Measurements from ENCODE around the gene ABCC12.

The ABCC12 gene

GRCh38 chr16:48133455-48134211, 22.2 kb downstream of the ABCC12 start:
- no peak for DNase-seq (ENCODE audit: extremely low read depth in 1 of 2, low read depth in 1 of 2)

GRCh38 chr16:48132696-48133095, 23.1 kb downstream of the ABCC12 start:
- no peak for DNase-seq (ENCODE audit: extremely low read depth in 1 of 2, low read depth in 1 of 2)

GRCh38 chr16:48131201-48131935, 24.4 kb downstream of the ABCC12 start:
- no peak for DNase-seq (ENCODE audit: extremely low read depth in 1 of 2, low read depth in 1 of 2)

GRCh38 chr16:48129926-48130325, 25.9 kb downstream of the ABCC12 start:
- no peak for DNase-seq (ENCODE audit: extremely low read depth in 1 of 2, low read depth in 1 of 2)

GRCh38 chr16:48128769-48129168, 27.0 kb downstream of the ABCC12 start:
- DNase-seq (ENCODE audit: extremely low read depth in 1 of 2, low read depth in 1 of 2) = no peak

DNA sequence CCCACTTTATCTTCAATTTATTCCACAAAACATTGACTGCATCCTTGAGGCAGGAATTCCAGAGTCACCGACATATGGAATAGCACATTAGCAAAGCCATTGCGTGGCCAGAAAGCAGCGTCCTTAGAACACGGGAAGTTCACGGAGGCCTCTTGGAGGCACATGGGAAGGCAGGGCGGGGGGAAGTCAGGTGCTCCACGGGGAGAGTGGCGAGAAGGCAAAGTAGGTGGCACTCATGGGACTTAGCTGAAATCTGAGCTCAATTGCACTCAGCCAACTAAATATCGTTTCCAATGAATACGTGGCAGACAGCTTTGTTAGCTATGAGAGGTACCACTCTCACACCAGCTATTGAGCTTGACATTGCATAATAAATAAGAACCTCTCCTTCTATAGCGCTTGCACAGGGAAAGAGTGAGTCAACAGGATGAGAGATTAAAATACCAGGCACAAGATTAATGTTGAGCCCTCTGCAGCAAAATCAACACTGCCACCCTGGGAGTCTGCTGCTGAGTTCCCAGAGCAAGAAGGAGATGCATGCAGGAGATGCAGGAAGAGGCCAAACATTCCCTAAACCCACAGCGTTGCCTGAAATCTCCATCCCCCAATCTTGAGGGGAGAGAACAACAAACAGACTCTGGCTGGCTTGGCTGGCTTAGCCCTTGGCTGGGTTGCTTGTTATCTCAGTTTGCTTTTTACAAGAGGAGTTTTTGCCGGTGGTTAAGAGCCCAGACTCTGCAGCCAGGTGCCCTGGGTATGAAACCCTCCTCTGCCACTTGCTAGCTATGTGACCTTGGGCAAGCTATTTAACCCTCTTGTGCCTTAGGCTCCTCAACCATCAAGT, 28.8 kb downstream of the ABCC12 start:
- DNase-seq (ENCODE audit: extremely low read depth in 1 of 2, low read depth in 1 of 2) = no peak

- no peak for DNase-seq (ENCODE audit: extremely low read depth in 1 of 2, low read depth in 1 of 2)
These were observed 29.9 kb downstream of the ABCC12 start for GRCh38 chr16:48125888-48126287.

DNA sequence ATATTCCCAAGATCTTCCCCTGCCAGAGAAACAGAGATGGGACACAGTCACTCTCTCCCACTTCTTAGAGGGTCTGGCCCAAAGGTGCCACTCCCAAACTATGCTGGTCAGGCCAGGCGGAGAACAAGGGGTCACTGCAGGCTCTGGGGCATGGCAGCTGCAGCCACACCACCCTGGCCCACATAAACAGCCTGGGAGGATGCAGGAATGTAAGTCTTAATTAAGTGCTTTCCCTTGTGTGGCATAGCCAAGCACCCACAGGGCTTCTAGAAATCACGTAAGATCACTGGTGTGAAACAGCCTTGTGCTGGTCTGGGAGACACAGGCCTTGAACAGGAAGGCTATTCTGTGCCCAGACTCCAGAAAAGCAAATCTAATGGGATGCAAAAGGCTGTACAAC, 31.5 kb downstream of the ABCC12 start:
- DNase-seq (ENCODE audit: extremely low read depth in 1 of 2, low read depth in 1 of 2) = no peak

DNA sequence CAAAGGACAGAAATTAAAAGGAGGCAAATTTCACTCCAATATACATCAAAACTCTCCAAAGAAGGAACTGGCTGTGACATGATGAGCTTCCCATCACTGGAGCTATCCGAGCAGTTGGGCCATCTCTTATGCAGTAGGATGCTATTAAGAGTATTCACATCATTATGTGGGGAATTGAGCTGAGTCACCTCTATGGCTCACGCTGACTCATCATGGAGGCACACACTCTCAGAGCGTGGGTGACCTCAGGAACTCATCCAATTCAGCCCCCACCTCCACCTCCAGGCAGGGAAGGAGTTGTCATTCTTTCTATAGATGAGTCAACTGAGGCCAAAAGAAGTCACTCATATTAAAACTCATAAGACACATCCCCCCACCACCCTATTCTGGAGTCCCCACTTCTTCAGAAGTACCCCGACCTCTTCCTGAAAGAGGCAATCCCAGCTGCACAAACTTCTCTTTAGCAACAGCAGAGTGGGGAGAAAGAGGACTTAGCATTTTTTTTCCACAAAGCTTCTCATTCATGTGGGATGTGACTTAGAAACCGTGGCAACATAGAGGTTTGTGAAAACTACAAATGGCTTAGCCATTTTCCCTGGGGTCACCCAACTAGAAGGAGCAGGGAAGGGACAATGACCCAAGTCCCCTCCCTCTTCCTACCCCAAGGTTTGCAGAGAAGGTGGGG, 32.5 kb downstream of the ABCC12 start:
- DNase-seq (ENCODE audit: extremely low read depth in 1 of 2, low read depth in 1 of 2) = no peak

DNA sequence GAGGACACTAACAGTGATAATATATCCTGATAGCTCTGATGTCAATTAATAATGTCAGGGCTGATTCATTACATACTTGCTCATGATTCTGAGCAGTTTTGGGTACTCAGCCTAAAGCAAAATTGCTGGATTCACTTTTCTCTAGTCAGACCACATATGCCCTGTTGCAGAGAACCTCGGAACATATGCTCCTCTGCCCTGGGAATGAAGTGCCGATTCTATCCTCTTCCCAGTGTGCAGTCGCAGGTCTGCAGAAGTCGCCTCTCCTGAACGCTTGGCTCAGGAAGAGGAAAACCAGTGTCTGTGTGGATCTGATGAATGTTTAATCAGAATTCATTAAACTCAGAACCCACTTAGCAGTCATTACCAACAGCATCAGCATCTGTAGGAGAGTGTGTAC, 34.5 kb downstream of the ABCC12 start:
- DNase-seq (ENCODE audit: extremely low read depth in 1 of 2, low read depth in 1 of 2) = no peak

GRCh38 chr16:48118841-48119240, 37.0 kb downstream of the ABCC12 start:
- no peak for DNase-seq (ENCODE audit: extremely low read depth in 1 of 2, low read depth in 1 of 2)

DNA sequence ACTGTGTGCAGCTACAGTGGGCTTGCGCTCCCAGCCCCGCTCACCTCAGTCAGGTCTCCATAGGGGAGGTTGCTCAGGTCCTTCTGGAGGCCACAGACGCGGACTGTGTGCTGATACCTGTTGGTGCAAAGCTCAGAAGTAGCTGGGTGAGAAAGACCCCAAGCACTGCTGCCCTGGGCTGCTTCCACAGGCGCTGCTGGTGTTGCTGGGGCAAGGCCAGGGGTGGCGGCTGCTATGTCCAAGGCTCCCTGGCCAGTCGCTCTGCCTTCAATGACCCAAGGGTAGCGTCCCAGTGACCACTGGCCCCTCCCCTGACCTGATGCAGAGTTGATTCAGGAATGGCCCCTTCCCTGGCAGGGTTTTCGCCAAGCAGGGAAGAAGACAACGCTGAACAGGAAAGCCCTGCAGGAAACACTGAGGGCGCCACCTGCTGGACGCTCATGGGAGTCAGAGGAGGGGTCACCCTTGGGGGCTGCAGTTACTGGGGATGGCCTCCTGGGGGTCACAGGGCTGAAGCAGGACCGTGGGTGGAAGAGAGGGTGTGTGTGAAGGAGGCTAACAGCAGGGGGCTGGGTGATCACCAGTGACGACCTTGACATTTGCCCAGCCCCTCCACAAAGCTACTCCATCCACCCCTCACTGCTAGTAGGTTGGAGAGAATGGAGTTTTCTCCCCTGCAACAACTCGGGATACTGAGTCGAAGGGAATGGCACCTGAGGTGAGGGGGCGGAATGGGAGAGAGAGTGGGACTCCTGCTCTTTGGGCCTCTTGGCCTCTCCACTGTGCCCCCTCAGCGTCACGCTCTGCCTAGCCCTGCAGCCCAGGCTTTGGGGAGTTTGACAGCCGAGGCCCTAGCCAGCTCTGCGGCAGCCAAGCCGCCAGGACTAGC, 38.3 kb downstream of the ABCC12 start:
- peak; percentile 3 to 26 for DNase-seq (ENCODE audit: extremely low read depth in 1 of 2, low read depth in 1 of 2)

DNA sequence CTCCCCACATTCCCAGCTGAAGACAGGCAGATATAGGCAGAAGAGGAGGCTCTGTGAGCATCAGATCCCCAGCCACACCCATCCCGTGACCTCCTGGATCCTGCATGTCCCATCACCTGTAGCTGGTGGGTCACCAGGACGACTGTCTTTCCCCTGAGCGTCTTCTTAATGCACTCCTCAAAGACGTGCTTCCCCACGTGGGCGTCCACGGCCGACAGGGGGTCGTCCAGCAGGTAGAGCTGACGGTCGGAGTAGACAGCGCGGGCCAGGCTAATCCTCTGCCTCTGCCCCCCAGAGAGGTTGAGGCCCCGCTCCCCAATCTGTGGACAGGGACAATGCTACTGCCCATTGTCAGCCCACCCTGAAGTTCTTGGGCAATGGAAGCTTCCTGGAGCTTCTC, 40.5 kb downstream of the ABCC12 start:
- DNase-seq (ENCODE audit: extremely low read depth in 1 of 2, low read depth in 1 of 2) = no peak

- DNase-seq (ENCODE audit: extremely low read depth in 1 of 2, low read depth in 1 of 2) = no peak
These were observed 41.4 kb downstream of the ABCC12 start for GRCh38 chr16:48114410-48114809.

DNA sequence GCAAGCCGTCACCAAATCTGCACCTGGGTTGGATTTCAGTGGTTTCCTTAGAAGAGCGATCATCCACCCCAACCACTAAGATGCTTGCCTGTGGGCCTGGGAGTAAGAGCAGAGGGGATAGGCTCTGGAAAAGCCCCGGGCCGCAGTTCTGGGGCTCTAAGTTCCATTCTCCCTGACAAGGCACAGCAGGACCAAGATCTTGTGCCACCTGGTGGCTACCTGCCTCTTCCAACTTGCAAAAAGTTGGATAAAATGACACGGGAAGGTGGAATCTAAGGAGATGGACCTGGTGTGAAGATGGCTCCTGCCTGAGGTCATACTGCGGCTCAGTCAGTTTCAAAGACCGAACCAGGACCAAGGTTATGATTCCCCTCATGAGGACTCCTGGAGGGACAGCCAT, 42.3 kb downstream of the ABCC12 start:
- DNase-seq (ENCODE audit: extremely low read depth in 1 of 2, low read depth in 1 of 2) = no peak

DNA sequence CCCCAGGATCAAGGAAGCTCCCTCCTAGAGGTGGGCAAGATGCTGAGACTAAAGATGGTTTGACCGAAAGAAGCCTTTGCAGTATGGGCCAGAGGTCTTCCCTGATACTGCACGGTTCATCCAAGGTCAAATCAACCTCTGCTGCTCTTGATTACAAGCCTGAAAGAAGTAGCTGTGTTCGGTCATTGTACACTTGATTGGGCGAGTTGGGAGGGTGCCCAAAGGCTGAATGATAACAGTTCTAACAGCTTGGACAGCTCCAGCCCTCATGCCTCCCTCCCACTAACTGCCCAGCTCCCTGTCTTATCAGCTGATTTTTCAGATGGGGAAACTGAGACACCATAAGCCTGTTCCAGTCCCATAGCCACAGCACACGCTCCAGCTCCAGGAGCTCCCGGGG, 42.8 kb downstream of the ABCC12 start:
- no peak for DNase-seq (ENCODE audit: extremely low read depth in 1 of 2, low read depth in 1 of 2)

GRCh38 chr16:48112600-48112999, 43.2 kb downstream of the ABCC12 start:
- no peak for DNase-seq (ENCODE audit: extremely low read depth in 1 of 2, low read depth in 1 of 2)

GRCh38 chr16:48110982-48111381, 44.8 kb downstream of the ABCC12 start:
- DNase-seq (ENCODE audit: extremely low read depth in 1 of 2, low read depth in 1 of 2) = no peak

DNA sequence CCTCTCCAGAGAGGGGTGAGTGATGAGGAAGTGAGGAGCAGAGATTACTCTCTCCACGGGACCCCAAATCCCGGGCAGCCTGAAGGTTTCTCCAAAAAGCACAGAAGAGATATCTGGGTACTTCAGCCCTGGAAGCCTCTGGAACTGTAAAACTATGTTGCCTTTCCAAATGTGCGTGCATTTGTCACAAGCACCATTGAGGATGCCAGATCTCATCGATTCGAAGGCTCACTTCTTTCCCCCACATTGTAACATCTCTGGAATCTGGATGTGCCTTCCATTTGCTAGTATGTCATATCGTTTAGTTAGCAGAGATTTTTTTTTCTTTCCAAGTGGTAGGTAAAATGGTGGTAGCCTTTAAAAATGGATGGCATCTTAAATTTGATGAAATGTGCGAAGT, 45.8 kb downstream of the ABCC12 start:
- no peak for DNase-seq (ENCODE audit: extremely low read depth in 1 of 2, low read depth in 1 of 2)

DNA sequence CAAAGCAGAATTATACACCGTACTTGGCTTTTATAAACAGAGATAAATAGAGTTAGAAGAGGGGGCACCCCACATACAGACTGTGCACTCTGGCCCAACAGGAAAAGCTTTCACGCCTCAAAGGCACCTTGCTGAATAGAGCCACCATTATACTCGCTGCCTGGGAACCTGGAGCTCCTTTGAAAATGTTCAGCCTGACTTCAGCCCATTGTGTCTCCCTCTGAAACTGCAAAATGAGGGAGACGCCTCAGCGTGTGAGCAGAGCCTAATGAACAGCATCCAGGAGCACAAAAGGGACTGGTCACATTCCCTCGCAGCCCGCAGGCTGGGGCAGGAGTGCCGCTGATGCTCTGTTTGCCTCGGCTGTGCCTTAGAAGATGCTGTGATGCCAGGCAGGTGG, 46.3 kb downstream of the ABCC12 start:
- DNase-seq (ENCODE audit: extremely low read depth in 1 of 2, low read depth in 1 of 2) = no peak

All from activated CD8-positive, alpha-beta memory T cell treated with anti-CD3 and anti-CD28 coated beads for 1 hour (primary cell).